ENCODE data around the gene LRCOL1. TPM values are rescaled to one million over a fixed set of nuclear protein-coding genes. Genes with fewer than 3 reads are reported as not detected.

The LRCOL1 gene
- total and polyA plus RNA-seq, 12 donors, result 0.17 to 0.28 TPM; not detected in 10

DNA sequence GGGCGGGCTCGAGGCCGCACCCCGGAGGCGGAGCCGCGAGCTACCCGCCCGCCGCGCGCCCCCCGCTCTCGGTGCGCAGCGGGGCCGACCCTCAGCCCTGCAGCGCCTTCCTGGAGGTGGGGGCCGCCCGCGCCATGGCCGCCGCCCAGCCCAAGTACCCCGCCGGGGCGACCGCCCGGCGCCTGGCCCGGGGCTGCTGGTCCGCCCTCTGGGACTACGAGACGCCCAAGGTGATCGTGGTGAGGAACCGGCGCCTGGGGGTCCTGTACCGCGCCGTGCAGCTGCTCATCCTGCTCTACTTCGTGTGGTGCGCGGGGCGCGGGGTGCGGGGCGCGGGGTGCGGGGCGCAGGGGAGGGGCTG, 8.3 kb upstream of the LRCOL1 start, which contains the start of gene P2RX2:
TSS of gene P2RX2 (plus strand) at position 94 of the 361 bp plus-strand sequence. CDS start at position 135, 41 bp downstream.
- peaks cover 0 to 3% (median 0%) of the 10 kb centered on the region in 9 donors for H3K36me3 ChIP-seq
- H3K9me3 ChIP-seq, result peaks cover 0 to 21% (median 5%) of the 10 kb centered on the region in 11 donors
- DNase-seq, result no peak
- H3K27me3 ChIP-seq, result peaks cover 33 to 57% (median 50%) of the 10 kb centered on the region in 7 donors
- no peak for ATAC-seq
- intact Hi-C loops (cut with DNase I), result loop anchor here in 9 of 10 donors (5.0 to 10.0 kb wide), 3 partner anchors 201 to 466 kb away; no protein-coding TSS in a partner anchor
- H3K4me3 ChIP-seq, result no peak within 1 kb of the TSS
- WGBS, 2 donors, result 1 to 2% methylated on average over 34 to 49 of the region's 49 CpGs
- no peak within 1 kb of the TSS for H3K27ac ChIP-seq
- TF ChIP-seq, protein P1, sequence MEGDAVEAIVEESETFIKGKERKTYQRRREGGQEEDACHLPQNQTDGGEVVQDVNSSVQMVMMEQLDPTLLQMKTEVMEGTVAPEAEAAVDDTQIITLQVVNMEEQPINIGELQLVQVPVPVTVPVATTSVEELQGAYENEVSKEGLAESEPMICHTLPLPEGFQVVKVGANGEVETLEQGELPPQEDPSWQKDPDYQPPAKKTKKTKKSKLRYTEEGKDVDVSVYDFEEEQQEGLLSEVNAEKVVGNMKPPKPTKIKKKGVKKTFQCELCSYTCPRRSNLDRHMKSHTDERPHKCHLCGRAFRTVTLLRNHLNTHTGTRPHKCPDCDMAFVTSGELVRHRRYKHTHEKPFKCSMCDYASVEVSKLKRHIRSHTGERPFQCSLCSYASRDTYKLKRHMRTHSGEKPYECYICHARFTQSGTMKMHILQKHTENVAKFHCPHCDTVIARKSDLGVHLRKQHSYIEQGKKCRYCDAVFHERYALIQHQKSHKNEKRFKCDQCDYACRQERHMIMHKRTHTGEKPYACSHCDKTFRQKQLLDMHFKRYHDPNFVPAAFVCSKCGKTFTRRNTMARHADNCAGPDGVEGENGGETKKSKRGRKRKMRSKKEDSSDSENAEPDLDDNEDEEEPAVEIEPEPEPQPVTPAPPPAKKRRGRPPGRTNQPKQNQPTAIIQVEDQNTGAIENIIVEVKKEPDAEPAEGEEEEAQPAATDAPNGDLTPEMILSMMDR (IDR thresholded peaks at IDR 0.05), result no peak
- H3K4me1 ChIP-seq, result peaks cover 0 to 18% (median 12%) of the 10 kb centered on the region in 9 donors

DNA sequence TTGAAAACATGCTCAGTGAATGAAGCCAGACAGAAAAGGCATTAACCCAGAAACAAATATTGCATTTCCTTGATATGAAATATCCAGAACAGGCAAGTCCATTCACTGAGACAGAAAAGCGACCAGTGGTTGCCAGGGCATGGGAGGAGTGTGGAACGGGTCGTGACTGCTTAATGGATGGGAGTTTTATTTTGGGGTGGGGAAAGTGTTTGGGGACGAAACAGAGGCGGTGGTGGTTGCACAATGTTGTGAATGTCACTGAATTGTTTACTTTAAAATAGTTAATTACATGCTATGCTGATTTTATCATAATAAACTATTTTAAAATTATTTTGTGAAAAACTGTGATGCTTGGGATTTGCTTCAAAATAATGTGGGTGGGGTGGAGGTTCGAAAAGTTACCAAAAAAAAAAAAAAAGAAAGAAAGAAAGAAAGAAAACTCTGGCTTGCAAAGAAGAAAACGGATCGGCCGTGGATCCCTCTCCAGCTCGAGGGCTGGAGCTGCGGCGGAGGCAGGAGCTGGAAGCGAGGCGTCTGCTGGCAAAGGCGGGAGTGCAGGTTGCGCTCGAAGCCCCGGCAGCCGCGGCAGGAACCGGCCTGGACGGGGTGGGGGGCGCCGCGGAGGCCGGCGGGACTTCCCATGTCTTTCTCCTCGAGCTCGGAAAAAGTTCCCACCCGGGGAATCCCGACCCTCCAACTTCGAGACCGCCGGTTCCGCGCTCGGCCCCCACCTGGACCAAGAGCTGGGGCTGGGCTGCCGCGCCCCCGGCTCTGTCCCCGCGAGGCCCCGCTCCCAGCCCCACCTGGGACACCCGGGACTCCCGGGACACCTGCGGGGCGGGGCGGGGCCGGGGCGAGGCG, 7.7 kb upstream of the LRCOL1 start:
- TF ChIP-seq, protein P1 (IDR thresholded peaks at IDR 0.05), result no peak
- peaks cover 33 to 57% (median 50%) of the 10 kb centered on the region in 7 donors for H3K27me3 ChIP-seq
- no peak for ATAC-seq
- H3K4me3 ChIP-seq, result no peak overlapping the region
- no peak for DNase-seq
- H3K4me1 ChIP-seq, result peaks cover 0 to 16% (median 7%) of the 10 kb centered on the region in 9 donors
- H3K27ac ChIP-seq, result no peak overlapping the region
- intact Hi-C loops (cut with DNase I), result loop anchor here in 9 of 10 donors (5.0 to 10.0 kb wide), 3 partner anchors 201 to 466 kb away; no protein-coding TSS in a partner anchor
- WGBS, 2 donors, result 8 to 10% methylated on average over 40 to 51 of the region's 51 CpGs
- H3K9me3 ChIP-seq, result peaks cover 0 to 21% (median 5%) of the 10 kb centered on the region in 11 donors
- no peaks in the 10 kb centered on the region for H3K36me3 ChIP-seq

DNA sequence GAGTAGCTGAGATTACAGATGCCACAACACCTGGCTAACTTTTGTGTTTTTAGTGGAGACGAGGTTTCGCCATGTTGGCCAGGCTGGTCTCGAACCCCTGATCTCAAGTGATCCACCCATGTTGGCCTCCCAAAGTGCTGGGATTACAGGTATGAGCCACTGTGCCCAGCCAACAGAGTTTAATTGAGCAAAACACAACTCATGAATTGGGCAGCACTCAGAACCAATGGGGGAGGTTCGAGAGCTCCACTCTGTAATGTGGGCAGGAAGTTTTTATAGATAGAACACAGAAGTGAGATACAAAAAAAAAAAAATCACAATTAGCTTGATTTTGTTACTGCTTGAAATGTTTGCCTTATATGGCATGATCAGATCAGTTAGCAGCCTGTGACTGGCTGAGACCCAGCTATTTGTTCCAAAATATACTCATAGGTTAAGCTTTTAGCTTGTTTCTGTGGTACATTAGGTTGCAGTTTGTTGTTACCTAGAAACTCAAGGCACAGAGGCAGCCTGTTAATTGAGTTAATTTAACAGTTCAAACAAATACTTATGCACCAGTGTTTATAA, 6.8 kb upstream of the LRCOL1 start:
- Histone ChIP-seq H3K9me3 (peaks cover 0 to 21% (median 5%) of the 10 kb centered on the region in 11 donors), H3K4me1 (peaks cover 0 to 8% (median 6%) of the 10 kb centered on the region in 9 donors), H3K4me3 (no peak overlapping the region), H3K27me3 (peaks cover 33 to 62% (median 50%) of the 10 kb centered on the region in 7 donors), H3K27ac (no peak overlapping the region), H3K36me3 (no peaks in the 10 kb centered on the region)
- intact Hi-C loops (cut with DNase I), result loop anchor here in 9 of 10 donors (5.0 to 10.0 kb wide), 3 partner anchors 200 to 465 kb away; no protein-coding TSS in a partner anchor
- no peak for ATAC-seq
- DNase-seq, result no peak
- TF ChIP-seq, protein P1 (IDR thresholded peaks at IDR 0.05), result no peak
- WGBS, 2 donors, result 86 to 88% methylated on average over 4 of the region's 4 CpGs

DNA sequence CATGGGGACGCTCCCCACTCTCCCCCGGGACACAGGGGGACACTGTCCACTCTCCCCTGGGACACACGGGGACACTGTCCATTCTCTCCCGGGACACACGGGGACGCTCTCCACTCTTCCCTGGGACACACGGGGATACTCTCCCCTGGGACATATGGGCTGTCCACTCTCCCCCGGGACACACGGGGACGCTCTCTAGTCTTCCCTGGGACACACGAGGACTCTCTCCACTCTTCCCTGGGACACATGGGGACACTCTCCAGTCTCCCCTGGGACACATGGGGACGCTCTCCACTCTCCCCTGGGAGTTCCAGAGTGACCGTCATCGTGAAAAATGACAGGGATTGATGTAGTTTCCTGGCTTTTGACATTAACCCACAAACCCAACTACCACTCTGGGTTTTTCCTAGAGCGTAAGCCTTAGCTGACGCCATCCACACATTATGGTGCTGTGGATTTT, 5.2 kb upstream of the LRCOL1 start:
- Histone ChIP-seq H3K27me3 (peaks cover 33 to 71% (median 62%) of the 10 kb centered on the region in 7 donors), H3K4me3 (no peak overlapping the region), H3K4me1 (peaks cover 0 to 6% (median 6%) of the 10 kb centered on the region in 9 donors), H3K36me3 (no peaks in the 10 kb centered on the region), H3K27ac (no peak overlapping the region), H3K9me3 (peaks cover 0 to 29% (median 5%) of the 10 kb centered on the region in 11 donors)
- no peak for DNase-seq
- 69 to 72% methylated on average over 16 of the region's 16 CpGs for WGBS, 2 donors
- intact Hi-C loops (cut with DNase I), result loop anchor here (1.0 to 10.0 kb wide), 8 partner anchors 15 to 463 kb away; no protein-coding TSS in a partner anchor
- ATAC-seq, result peak in 3 of 8 donors; percentile 12 to 28 (median 14)
- TF ChIP-seq, protein P1 (IDR thresholded peaks at IDR 0.05), result no peak

Measured in heart right ventricle (tissue), 16 donors.